Measurements from ENCODE around the gene UBXN11.
A peak's percentile ranks its signal among the peaks of the same experiment; 100 is the strongest.
"Not testable (repeated sequence)": the region's sequence is repeated elsewhere in the genome, so short reads cannot be mapped to it uniquely, and the experiment has no call there.

Gene UBXN11

DNA sequence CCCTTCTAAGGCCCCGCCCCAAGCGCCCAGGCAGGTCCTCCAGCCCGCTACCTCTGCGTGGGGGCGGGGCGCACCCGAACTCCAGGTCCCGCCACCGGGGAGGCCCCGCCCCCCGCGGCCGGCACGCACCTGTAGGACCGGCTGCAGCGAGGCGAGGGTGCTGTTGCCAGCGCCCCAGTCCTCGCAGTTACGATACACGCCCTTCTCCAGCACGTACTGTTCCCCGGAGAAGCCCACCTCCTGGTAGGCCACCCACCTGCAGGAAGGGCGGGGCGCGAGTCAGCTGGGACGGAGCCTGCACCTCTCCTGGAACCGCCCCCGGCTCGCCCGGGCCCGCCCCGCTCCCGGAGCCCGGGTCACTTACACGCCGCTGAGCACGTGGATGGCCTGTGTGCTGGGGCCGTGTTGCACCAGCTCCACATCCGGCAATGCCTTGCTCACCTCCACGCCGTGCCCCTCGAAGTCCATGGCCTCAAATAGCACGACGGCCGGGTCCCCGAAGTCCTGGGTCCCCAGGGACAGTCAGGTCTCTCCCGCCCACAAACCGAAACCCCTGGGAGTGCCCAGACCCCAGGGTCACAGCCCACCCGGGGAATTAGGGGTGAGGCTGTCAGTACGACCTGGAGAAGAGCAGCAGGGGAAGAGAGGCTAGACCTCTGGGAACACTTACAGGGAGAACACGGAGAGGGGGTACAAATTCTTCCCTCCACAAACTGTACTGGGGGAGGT, 30.2 kb upstream of the UBXN11 start:
- peak; percentile 74 to 91 (median 88) for DNase-seq

DNA sequence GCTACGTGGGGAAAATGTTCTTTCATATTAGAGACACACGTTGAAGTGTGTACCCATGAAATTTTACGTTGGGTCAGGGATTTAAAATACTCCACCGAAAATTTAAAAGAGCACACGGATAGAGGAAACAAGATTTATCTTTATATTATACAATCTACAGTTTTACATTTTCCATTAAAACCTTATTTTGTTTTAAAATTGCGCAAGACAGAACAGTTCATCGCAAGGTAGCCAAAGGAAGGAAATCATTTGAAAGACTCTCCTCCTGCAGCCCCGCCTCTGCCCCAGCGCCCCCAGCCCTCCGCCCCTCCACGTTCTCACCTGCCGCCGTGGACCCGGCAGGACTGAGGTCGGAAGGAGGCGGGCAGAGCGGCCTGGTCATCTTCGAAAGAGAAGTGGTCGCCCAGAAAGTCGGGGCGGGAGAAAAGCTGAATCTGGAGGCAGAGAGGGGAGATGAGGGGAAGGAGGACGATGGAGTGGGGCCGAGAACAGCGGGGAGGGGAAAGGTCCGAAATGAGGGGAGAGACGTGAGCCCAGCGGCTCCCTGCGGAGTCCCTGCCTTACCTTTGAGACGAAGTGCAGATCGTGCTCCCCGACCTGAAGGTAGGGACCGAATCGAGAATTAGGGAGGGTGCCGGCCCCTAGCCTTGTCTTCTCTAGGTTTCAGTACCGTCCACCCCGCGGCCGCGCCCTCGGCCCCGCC, 29.5 kb upstream of the UBXN11 start:
- no peak for DNase-seq

DNA sequence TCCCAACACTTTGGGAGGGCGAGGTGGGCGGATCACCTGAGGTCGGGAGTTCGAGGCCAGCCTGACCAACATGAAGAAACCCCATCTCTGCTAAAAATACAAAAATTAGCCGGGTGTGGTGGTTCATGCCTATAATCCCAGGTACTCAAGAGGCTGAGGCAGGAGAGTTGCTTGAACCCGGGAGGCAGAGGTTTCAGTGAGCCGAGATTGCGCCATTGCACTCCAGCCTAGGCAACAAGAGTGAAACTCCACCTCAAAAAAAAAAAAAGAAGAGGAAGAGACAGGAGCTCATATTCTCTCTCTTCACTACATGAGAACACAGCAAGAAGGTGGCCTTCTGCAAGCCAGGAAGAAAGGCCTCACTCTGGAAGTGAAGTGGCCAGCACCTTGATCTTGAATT, 26.9 kb upstream of the UBXN11 start:
- not testable (repeated sequence) for DNase-seq

DNA sequence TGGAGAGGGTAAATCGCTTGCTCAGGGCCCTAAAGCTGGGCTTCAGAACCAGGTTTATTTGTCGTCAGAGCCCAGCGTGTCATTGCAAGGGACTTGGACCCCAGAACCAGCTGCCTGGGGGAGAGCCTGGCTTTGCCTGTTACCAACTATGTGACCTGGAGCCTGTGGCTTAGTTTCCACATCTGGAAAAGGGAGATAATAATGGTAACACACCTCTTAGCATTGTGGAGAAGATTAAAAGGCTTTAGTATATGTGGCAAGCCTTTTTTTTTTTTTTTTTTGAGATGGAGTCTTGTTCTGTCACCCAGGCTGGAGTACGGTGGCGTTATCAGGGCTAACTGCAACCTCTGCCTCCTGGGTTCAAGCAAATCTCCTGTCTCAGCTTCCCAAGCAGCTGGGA, 23.8 kb upstream of the UBXN11 start:
- DNase-seq = no peak

DNA sequence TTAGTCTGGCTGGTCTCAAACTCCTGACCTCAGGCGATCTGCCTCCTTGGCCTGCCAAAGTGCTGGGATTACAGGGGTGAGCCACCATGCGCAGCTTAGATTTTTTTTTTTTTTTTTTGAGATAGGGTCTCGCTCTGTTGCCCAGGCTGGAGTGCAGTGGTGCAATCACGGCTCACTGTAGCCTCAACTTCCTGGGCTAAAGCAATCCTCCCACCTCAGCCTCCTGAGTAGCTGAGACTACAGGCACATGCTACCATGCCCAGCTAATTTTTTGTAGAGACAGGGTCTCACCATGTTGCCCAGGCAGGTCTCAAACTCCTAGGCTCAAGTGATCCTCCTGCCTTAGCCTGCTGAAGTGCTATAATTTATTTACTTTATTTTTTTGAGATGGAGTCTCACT, 22.9 kb upstream of the UBXN11 start:
- not testable (repeated sequence) for DNase-seq

DNA sequence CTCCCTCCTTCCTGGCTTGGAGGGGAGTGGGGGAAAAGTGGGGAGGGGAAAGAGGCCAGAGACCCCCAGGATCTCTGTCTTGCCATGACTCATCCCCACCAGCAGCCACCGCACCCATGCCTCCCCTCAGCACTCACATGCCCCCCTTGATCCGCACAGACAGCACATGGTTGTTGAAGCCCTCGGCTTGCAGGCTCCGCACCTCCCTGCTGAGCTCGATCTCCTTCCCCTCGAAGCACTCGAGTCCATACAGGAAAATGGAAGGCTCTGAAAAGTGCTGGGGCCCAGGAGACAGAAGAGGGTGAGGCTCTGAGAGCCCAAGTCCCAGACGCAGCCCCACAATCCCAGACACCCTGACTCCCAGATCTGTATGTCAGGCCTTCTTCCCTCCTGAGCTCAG, 22.2 kb upstream of the UBXN11 start:
- no peak for DNase-seq

DNA sequence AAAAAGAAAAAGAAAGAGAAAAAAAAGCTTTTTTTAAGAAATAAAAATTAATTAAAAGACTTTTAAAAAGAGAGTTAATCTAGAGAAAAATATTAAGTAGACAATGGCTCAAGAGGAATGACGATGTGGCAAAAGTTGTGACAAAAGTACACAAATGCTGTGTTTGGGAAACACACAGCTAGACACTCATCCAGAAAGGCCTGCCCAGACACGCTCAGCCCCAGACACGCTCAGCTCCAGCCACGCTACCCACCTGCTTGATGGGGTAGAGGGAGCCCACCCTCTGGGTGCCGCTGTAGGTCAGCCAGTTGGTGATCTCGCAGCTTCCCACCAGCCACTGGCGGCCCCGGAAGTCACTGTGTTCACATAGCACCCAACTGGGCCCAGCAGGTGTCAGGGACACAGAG, 21.5 kb upstream of the UBXN11 start:
- no peak for DNase-seq

DNA sequence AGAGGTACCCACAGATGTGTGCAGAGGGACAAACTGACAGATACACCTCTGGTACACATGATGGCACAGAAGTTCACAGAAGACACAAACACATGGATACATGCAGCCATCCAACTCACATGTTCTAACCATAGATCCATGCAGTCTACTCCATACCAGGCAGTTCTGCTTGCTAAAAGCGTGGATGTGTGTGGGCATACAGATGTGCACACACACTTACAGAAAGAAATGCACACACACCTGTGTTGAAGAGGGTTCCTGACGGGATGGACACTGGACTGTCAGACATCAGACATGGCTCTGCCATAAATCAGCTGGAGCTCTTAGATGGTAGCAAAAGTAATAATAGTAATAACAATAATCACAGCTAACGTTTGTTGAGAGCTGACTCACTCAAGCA, 18.1 kb upstream of the UBXN11 start:
- DNase-seq = no peak

DNA sequence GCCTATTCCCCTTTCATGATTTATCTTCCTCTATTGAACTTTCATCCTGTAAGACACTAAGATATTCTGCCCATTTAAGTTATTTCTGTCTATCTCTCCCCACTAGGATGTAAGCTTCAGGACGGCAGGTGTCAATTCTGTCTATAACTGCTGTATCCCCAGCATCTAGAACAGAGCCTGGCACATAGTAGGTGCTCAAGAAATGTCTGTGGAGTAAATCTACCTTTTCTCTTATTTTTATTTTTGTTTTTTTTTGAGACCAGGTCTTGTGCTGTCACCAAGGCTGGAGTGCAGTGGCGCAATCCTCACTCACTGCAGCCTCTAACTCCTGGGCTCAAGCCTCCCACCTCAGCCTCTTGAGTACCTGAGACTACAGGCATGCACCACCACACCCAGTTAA, 16.9 kb upstream of the UBXN11 start:
- no peak for DNase-seq

DNA sequence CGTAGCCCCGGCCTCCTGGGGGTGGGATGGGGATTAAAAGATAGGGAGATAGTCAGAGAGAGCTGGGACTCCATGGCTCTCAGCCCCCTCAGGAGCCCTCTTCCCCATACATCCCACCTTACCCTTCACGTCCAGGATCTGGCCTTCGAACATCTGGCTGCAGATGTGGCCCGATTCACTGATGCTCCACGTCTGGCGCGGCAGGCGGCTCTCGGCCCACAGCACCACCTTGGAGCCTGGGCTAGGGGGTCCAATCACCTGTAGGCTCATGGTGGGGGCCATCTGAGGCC, 15.6 kb upstream of the UBXN11 start:
- DNase-seq = no peak

DNA sequence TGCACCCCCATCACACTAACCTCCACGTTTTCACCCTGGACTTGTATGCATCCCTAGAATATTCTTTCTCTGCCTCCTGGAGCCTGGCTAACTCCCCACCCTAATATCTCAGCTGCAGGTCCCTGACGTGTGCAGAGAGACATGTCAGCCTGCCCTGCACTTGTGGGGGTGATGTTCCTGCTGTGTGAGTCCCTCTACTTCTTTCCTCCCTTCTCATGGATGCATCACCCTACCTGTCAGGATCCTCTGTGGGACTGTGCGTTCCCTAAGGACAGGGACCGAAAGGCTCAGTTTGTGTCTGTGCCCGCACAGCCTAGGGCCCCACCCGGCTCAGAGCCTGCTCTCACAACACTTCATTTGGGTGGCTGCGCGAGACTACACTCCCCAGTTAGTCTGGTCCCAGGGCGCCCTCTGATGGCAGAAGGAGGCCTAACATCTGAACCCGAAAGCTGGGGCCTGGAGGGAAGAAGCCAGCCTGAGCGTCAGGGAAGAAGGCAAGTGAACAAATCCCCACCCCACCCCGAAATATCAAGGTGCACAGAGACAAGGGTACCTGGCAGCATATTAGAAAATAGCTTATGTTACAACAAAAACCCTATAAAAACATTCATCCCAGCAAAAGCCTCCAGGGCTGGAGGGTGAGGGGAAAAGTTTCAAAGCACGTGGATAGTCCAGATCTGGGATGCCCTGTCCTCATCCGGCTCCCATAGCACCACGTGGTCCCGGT, 15.0 kb upstream of the UBXN11 start:
- peak; percentile 83 to 95 (median 88) for DNase-seq

DNA sequence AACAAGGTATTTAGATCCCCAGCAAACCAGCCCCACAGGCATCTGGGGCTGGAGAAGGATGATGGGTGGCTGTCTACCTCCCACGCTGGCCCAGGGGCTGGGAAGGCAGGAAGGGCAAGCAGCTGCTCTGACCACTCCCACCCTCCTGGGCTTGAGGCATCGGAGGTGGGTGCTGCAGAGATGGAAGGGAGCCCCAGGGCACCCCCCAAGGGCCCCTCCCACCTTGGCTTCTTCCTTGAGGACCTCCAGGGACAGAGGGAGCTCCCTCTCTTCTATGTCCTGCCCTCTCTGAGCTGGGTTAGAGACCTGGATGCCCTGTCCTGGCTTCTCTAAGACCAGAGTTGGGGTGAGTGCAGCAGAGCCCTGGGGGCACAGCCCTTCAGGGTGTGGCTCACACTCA, 14.5 kb upstream of the UBXN11 start:
- no peak for DNase-seq

DNA sequence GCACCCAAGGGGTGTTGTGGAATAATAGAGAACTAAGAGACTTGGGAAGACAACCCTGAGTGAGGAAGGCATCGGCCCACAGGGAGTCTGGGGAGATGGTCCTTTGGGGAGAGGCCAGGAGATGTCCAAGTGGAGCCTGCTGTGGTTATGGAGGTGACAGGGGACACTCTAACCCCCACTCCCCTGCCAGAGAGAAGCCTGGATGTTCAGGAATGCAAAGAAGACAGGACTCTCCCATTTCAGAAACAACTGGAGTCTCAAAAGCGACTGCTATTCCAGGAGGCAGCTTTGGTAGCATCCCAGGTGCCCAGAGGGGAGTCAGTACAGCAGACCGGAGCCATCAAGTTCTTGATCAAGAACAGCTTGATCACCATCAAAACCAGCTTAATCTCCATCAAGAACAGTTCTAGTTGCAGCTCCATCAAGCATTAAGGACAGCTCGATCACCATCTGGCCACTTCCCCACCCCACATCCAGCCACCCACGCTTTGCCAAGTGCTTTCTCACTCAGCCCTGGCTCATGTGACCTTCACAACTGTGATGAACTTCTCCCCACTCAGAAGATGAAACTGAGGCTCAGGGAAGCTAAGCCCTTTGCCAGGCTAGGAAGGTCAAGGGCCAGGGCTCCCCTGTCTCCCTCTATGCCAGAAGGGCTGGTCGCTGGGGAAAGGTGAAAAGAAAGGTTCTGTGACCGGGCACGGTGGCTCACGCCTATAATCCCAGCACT, 12.1 kb upstream of the UBXN11 start:
- DNase-seq = peak in 1 of 5 donors; percentile 32

DNA sequence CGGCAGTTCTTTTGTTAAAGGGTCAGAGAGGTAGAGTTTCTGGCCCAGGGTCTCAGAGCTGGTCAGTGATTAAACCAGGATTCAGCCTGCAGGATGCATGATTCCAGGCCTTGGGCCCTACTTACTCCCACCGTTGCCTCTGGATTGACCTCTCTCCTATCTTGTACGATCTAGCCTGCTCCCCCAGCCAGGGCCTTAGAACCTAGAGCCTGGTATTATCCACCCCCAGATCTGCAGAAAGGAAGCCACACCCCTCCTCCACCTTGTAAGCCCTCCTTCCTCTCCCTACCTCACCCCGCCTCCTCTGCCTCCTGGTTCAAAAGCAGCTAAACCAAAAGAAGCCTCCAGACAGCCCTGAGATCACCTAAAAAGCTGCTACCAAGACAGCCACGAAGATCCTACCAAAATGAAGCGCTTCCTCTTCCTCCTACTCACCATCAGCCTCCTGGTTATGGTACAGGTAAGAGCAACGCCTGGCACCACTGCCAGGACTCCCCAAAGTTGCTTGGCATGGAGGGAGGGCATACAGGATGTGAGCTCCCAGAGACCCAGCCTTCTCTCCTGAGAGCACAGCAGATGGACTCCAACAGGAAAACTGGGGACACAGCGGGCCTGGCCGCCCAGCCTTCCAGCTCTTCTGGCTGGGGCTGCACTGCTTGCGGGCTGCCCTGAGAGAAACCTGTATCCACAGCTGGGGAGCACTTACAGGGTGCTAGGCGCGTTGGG, 11.3 kb upstream of the UBXN11 start, which contains the start of gene CD52:
Gene CD52 (plus strand): TSS at position 347 of the 726 bp plus-strand sequence. CDS start 60 bp downstream, at position 407.
- DNase-seq = peak; percentile 46 to 86 (median 54)

DNA sequence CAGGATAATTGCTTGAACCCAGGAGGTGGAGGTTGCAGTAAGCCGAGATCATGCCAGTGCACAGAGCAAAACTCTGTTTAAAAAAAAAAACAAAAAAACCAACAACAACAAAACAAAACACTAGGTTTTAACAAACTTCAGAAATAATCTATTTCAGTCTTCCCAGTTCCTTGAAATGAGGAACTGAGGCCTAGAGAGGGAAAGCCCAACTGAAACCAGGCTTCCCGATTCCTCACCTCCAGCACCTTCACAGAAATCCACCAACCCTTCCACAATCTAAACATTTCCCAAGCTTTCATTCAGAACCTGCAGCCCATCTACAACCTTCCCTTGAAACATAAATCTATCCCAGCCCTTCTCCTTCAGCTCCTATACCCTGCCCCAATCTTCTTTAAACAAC, 10.7 kb upstream of the UBXN11 start:
- DNase-seq = no peak

DNA sequence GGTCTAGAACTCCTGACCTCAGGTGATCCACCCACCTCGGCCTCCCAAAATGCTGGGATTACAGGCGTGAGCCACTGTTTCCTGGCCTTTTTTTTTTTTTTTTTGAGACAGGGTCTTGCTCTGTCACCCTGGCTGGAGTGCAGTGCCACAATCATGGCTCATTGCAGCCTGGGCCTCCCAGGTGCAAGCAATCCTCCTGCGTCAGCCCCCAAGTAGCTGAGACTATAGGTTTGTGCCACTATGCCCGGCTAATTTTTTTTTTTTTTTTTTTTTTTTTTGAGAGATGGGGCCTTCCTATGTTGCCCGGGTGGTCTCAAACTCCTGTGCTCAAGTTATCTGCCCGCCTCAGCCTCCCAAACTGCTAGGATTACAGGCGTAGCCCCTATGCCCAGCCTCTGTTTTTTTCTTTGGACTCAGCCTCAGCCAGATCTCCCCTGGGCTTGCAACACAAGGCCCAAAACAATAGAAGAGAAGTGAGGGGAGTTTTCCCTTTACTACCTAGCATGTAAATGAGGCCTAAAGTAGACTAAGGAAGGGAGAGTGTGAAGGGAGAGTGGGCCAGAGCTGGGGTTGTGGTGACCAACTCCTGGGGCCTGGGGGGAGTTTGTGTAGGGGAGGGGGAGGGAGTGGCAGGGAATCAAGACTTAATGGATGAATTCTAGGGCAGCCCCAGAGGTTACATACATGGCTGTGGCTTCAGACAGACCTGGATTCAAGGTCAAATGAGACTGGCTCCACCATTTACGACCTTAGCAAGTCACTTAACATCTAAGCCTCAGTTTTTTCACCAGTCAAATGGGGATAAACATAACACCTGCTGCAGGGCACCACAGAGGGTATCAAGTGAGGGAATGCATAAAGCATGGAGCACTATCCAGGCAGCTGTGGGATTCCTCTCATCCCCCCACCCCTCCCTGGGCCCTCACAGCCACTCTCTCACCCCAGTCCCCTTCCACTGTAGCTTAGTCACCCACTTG, 9.7 kb upstream of the UBXN11 start:
- no peak for DNase-seq

DNA sequence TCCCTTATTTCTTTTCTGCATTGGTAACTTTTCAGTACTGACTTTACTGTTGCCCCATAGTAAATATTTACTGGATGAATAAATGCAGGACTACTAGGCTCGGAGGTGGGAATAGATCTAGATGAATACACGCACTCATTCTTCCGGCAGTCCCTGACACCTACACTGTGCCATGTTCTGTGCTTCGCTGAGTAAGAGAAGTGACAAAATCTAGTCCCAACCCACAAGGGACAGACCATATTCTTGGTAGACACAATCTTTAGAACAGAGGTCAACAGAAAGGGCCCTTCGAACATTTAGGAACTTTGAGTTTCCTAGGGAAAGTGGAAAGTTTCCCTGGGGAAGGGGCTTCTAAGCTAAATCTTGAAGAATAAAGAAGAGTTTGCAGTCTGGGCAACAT, 8.1 kb upstream of the UBXN11 start:
- no peak for DNase-seq

DNA sequence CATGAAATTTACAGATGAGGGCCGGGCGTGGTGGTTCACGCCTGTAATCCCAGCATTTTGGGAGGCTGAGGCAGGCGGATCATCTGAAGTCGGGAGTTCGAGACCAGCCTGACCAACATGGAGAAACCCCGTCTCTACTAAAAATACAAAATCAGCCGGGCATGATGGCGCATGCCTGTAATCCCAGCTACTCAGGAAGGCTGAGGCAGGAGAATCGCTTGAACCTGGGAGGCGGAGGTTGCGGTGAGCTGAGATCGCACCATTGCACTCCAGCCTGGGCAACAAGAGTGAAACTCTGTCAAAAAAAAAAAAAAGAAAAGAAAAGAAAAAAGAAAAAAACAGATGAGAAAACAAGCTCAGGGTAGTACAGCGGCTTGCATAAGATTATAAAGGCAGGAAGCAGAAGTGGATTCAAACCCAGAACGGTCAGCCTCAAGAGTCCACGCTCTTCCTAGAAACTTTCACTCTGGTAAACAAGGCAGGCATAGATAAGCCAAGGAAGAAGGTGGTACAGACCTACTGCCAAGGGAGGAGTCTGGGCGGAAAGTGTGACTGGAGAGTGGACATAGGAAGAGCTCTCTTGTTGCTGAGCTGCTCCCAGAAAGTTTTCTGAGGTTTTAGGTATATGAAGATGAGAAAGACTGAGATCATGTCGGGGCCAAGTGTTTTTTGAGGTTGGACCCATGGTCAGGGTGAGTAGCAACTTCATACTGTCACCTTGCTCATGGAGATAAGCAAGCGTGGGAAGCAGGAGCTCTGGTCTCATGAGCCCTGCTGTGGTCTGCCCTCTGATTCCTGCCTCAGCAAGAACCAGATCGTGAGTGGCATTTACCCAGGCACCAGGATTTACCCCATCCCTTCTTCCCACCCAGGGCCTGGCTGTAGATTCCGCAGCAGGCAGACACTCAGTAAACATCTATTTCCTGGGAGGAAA, 1.8 kb upstream of the UBXN11 start:
- peak in 1 of 5 donors; percentile 46 for DNase-seq

DNA sequence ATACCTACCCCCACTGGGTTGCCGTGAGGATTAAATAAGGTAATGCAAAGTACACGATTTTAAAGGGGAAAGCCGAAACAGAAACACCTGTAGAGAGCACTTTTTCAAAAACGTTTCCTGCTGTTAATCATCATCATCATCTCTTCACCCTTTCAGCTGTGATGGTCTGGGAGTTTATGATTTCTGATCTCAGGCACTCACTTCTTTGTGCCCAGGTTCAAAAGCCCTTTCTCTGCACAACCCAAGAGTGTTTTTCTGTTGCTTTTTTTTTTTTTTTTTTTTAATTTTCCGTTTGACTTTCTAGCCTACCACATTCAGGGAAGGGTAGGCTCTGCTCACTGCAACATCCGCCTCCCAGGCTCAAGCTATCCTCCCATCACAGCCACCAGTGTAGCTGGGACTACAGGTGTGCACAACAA, 936 bp upstream of the UBXN11 start:
- DNase-seq = peak in 1 of 5 donors; percentile 73

DNA sequence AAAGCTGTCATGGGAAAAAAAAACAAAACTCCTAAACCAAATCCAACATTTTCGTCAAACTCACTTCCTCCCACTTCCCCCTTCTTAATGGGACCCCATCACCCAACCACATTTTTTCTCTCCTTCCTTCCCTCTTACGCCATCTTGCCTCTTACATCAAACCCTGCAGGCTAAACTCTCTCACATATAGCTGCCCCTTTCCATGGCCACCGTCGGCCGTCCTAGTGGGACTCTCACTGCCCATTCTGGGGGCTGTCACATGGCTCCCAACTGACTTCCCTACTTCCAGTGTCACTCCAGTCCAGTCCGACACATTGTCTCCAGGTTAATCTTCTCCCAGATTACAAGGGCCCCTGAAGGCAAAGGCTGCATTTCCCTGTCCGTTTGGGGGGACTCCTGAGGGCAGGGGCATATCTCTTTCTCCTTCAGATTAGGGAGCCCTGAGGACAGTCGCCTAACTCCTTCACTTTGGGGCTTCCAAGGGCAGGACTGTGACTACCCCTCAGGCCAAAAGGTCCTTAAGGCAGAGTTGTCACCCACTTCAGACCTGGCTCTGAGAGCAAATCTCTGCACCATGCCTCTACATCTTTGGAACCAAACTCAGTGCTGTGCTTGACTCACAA, 658 bp downstream of the UBXN11 start:
- no peak for DNase-seq
